K562 (cell line): ENCODE results near the gene APLF. TPM values are rescaled to one million over a fixed set of nuclear protein-coding genes. Genes with fewer than 3 reads are reported as not detected.

Experiments
- ARID1B ChIP-seq: fragments of 450-650 bp; IDR thresholded peaks from 2 replicates; pipeline ENCODE4 v1.6.1; 2016; ENCODE audit warnings: antibody characterized with exemption, mild to moderate bottlenecking, inconsistent platforms
- BHLHE40 ChIP-seq: IDR thresholded peaks from 2 replicates; pipeline ENCODE4 v1.6.1; 2011; ENCODE audit warnings: low read length, improper control_type of control experiment
- CTCFL ChIP-seq: IDR thresholded peaks from 2 replicates; pipeline ENCODE4 v1.6.1; 2011; ENCODE audit warnings: borderline replicate concordance, low read depth, mild to moderate bottlenecking, moderate library complexity, low read length; ENCODE audit not compliant: insufficient read depth, poor library complexity, severe bottlenecking
- ELF1 ChIP-seq: fragments of 200-800 bp; sonication (Bioruptor generic); IDR thresholded peaks from 2 replicates; pipeline ENCODE4 v1.6.1; 2016; ENCODE audit warnings: missing genetic modification characterization, missing compliant biosample characterization
- GTF2A2 ChIP-seq: IDR thresholded peaks from 2 replicates; pipeline ENCODE4 v1.6.1; 2016; ENCODE audit warnings: mild to moderate bottlenecking, missing genetic modification characterization, missing compliant biosample characterization
- L3MBTL2 ChIP-seq: fragments of 450-650 bp; IDR thresholded peaks from 2 replicates; pipeline ENCODE4 v1.6.1; 2016; ENCODE audit warnings: mild to moderate bottlenecking, moderate library complexity
- MTA2 ChIP-seq: fragments of 450-650 bp; IDR thresholded peaks from 2 replicates; pipeline ENCODE4 v1.6.1; 2016; ENCODE audit warnings: low read depth
- OTX1 ChIP-seq: fragments of 450-650 bp; formaldehyde crosslinking; IDR thresholded peaks from 2 replicates; pipeline ENCODE4 v1.4.0; 2022; ENCODE audit warnings: mild to moderate bottlenecking
- PHF21A ChIP-seq: fragments of 450-650 bp; IDR thresholded peaks from 2 replicates; pipeline ENCODE4 v1.6.1; 2017; ENCODE audit warnings: low read depth, borderline replicate concordance
- SRF ChIP-seq, 2 experiments: fragments of 250-450, 450-650 bp in 1 of 2; sonication (Bioruptor Pico) in 1 of 2; sonication (generic) in 1 of 2; formaldehyde crosslinking; IDR thresholded peaks; 2 replicates each; pipeline versions ENCODE4 v1.5.0 to v1.5.1; 2020 to 2022; ENCODE audit warnings: mild to moderate bottlenecking in 1 of 2, missing genetic modification reagents in 1 of 2
- ZFP91 ChIP-seq: sonication (generic); formaldehyde crosslinking; IDR thresholded peaks from 2 replicates; pipeline ENCODE4 v1.8.0; 2022; ENCODE audit warnings: mild to moderate bottlenecking, missing genetic modification reagents
- polyA plus RNA-seq, 8 experiments: library from polyadenylated mRNA; depleted of rRNA in 4 of 8; stranded (reverse) in 5 of 8; unstranded in 3 of 8; fragments of >200 nt; fragmentation: Nextera tagmentation in 2 of 8; fragmentation: Illumina TruSeq in 1 of 8; extraction: Ambion mirVana in 2 of 8; extraction: Trizol in 1 of 8; gene quantifications; 2 replicates each; pipeline versions ENCODE4 v1.2.1 to v1.2.3, GENCODE V29; 2011 to 2014; ENCODE audit warnings: inconsistent platforms in 1 of 8, missing spikeins in 1 of 8
- total RNA-seq, 7 experiments: library from RNA; depleted of rRNA in 6 of 7; stranded (reverse); fragments of >200 nt in 6 of 7; fragmentation: Illumina TruSeq in 2 of 7; extraction: Trizol in 2 of 7; gene quantifications; 2 replicates each; pipeline versions ENCODE4 v1.2.1 to v1.2.3, GENCODE V29; 2011 to 2021; ENCODE audit warnings: low replicate concordance in 1 of 7
- TF ChIP-seq, protein P1 (sequence below): fragments of 450-650 bp; IDR thresholded peaks from 2 replicates; pipeline ENCODE4 v1.6.1; 2016; ENCODE audit warnings: antibody characterized with exemption
- TF ChIP-seq, protein P2 (sequence below): fragments of 250-450 bp; sonication (Bioruptor Pico); IDR thresholded peaks from 2 replicates; pipeline ENCODE4 v1.5.0; 2020; ENCODE audit warnings: mild to moderate bottlenecking
- TF ChIP-seq, protein P3 (sequence below): fragments of 250-450 bp; sonication (Bioruptor Pico); IDR thresholded peaks from 2 replicates; pipeline ENCODE4 v1.8.0; 2021; ENCODE audit warnings: mild to moderate bottlenecking, moderate library complexity
- TF ChIP-seq, protein P4 (sequence below): fragments of 450-650 bp; formaldehyde crosslinking; IDR thresholded peaks from 2 replicates; pipeline ENCODE4 v1.4.0; 2020; ENCODE audit warnings: mild to moderate bottlenecking, moderate library complexity

APLF gene
- total and polyA plus RNA-seq, 9 of the 15 experiments (the other 6 are each of a cell fraction or from before 2014, with no cell fraction given) = 0.07 to 1.1 (median 0.71) TPM

DNA sequence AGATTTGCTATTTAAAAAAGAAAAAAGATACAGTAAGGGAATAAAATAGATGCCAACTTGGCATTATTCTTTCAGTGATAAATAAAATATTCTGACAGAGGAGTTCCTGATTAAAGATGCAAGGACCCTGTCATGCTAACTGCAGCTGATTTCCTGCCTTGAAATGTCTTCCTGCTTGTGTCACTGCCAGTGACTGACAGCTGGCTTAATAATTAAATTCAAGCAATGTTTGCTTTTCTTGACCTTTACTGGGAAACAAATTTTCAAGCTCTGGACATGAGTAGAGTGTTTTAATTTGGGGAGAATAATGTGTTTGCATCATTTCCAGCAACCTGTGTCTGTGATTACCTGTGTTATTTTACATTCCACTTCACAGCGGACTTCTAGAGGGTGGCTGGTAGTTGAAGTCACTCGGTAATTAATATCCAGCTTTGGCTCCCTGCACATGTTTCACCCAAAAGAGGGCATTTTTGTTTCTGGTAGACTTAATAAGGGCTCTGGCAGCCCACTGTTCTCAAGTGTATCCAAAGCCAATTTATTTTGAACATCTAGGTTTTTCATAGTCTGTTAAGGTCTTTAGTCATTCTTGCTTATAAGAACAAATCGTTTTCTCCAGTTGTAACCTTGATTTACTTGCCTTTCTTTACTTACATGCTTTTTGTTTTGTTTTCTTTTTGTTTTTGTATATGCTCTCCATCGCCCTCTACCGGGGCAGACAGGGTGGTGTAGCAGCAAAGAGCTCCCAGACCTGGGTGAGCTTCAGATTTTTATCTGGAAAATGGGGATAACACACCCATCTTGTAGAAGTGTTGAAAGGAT is 127.5 kb downstream of the APLF start (continued):
- no peak for TF ChIP-seq ZFP91 (CRISPR knock-in tag)
- TF ChIP-seq PHF21A = no peak
- TF ChIP-seq, protein P1, sequence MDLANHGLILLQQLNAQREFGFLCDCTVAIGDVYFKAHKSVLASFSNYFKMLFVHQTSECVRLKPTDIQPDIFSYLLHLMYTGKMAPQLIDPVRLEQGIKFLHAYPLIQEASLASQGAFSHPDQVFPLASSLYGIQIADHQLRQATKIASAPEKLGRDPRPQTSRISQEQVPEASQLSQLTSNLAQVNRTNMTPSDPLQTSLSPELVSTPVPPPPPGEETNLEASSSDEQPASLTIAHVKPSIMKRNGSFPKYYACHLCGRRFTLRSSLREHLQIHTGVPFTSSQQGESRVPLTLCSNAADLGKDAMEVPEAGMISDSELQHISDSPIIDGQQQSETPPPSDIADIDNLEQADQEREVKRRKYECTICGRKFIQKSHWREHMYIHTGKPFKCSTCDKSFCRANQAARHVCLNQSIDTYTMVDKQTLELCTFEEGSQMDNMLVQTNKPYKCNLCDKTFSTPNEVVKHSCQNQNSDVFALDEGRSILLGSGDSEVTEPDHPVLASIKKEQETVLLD = no peak
- no peak for TF ChIP-seq L3MBTL2
- no peak for TF ChIP-seq OTX1 (CRISPR knock-in tag)
- no peak for TF ChIP-seq SRF (CRISPR knock-in tag; IDR thresholded peaks at IDR 0.05)
- TF ChIP-seq, protein P2, sequence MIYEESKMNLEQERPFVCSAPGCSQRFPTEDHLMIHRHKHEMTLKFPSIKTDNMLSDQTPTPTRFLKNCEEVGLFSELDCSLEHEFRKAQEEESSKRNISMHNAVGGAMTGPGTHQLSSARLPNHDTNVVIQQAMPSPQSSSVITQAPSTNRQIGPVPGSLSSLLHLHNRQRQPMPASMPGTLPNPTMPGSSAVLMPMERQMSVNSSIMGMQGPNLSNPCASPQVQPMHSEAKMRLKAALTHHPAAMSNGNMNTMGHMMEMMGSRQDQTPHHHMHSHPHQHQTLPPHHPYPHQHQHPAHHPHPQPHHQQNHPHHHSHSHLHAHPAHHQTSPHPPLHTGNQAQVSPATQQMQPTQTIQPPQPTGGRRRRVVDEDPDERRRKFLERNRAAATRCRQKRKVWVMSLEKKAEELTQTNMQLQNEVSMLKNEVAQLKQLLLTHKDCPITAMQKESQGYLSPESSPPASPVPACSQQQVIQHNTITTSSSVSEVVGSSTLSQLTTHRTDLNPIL (CRISPR knock-in tag) = no peak
- TF ChIP-seq CTCFL = no peak
- TF ChIP-seq ELF1 (tag) = no peak
- TF ChIP-seq, protein P3, sequence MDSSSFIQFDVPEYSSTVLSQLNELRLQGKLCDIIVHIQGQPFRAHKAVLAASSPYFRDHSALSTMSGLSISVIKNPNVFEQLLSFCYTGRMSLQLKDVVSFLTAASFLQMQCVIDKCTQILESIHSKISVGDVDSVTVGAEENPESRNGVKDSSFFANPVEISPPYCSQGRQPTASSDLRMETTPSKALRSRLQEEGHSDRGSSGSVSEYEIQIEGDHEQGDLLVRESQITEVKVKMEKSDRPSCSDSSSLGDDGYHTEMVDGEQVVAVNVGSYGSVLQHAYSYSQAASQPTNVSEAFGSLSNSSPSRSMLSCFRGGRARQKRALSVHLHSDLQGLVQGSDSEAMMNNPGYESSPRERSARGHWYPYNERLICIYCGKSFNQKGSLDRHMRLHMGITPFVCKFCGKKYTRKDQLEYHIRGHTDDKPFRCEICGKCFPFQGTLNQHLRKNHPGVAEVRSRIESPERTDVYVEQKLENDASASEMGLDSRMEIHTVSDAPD = no peak
- TF ChIP-seq GTF2A2 (tag) = no peak
- no peak for TF ChIP-seq BHLHE40
- TF ChIP-seq, protein P4, sequence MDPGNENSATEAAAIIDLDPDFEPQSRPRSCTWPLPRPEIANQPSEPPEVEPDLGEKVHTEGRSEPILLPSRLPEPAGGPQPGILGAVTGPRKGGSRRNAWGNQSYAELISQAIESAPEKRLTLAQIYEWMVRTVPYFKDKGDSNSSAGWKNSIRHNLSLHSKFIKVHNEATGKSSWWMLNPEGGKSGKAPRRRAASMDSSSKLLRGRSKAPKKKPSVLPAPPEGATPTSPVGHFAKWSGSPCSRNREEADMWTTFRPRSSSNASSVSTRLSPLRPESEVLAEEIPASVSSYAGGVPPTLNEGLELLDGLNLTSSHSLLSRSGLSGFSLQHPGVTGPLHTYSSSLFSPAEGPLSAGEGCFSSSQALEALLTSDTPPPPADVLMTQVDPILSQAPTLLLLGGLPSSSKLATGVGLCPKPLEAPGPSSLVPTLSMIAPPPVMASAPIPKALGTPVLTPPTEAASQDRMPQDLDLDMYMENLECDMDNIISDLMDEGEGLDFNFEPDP = no peak
- TF ChIP-seq MTA2 = no peak
- 0 out of 2 replicates have a peak, but pooled peaks have one; percentile 19 for TF ChIP-seq ARID1B
